GM18499 (cell line): ENCODE results near the gene ANKS1A.
"Not testable (repeated sequence)": the region's sequence is repeated elsewhere in the genome, so short reads cannot be mapped to it uniquely, and the experiment has no call there.

ENCODE experiments used
- ATAC-seq: cut with Tn5 transposase; IDR thresholded peaks from one replicate; pipeline ENCODE4 v1.9.1; 2021; ENCODE audit warnings: moderate number of reproducible peaks; ENCODE audit not compliant: insufficient read depth, unreplicated experiment

Gene ANKS1A

GRCh38 chr6:35128496-35128895 is 239.4 kb downstream of the ANKS1A start:
- no peak for ATAC-seq

- no peak for ATAC-seq
These were observed 247.1 kb downstream of the ANKS1A start for GRCh38 chr6:35136185-35136584.

- not testable (repeated sequence) for ATAC-seq
These were observed 249.1 kb downstream of the ANKS1A start for GRCh38 chr6:35138191-35138590.

- no peak for ATAC-seq
These were observed 250.4 kb downstream of the ANKS1A start for GRCh38 chr6:35139470-35139869.

GRCh38 chr6:35139924-35140638 is 251.0 kb downstream of the ANKS1A start:
- ATAC-seq, result no peak

GRCh38 chr6:35140639-35141006 is 251.6 kb downstream of the ANKS1A start:
- no peak for ATAC-seq
